Loucy (cell line): Measurements from ENCODE around the gene MAT2B.

Experiments used
- H2AFZ ChIP-seq: fragments of 200-600 bp; sonication (generic); 2 replicates; pipeline ENCODE4 v1.6.0; 2016; ENCODE audit warnings: antibody characterized with exemption, mild to moderate bottlenecking, low read length, moderate library complexity
- H3F3A ChIP-seq: fragments of 200-600 bp; 2 replicates; pipeline ENCODE4 v1.6.0; 2016; ENCODE audit warnings: antibody characterized with exemption, low read depth, mild to moderate bottlenecking
- H3K27me3 ChIP-seq: fragments of 200-600 bp; sonication (generic); 2 replicates; pipeline ENCODE4 v1.6.1; 2014; ENCODE audit warnings: low read length, mild to moderate bottlenecking; ENCODE audit not compliant: insufficient read depth, poor library complexity, severe bottlenecking
- H3K36me3 ChIP-seq: fragments of 200-600 bp; sonication (generic); 2 replicates; pipeline ENCODE4 v1.6.1; 2016; ENCODE audit warnings: low read length; ENCODE audit not compliant: insufficient read depth
- H3K4me1 ChIP-seq: fragments of 200-600 bp; sonication (generic); 2 replicates; pipeline ENCODE4 v1.5.1; 2014; ENCODE audit warnings: low read length, mild to moderate bottlenecking; ENCODE audit not compliant: insufficient read depth, poor library complexity, severe bottlenecking
- H3K4me2 ChIP-seq: fragments of 200-600 bp; sonication (generic); 2 replicates; pipeline ENCODE4 v1.6.0; 2014; ENCODE audit warnings: antibody characterized with exemption, low read length, low read depth, mild to moderate bottlenecking; ENCODE audit not compliant: poor library complexity, severe bottlenecking
- H3K4me3 ChIP-seq: fragments of 200-600 bp; sonication (generic); 2 replicates; pipeline ENCODE4 v1.5.1; 2014; ENCODE audit warnings: low read length, mild to moderate bottlenecking, mixed read lengths; ENCODE audit not compliant: poor library complexity, severe bottlenecking
- H3K79me2 ChIP-seq: fragments of 200-600 bp; sonication (generic); 2 replicates; pipeline ENCODE4 v1.6.1; 2014; ENCODE audit warnings: low read length; ENCODE audit not compliant: insufficient read depth
- H3K9ac ChIP-seq: fragments of 200-600 bp; sonication (generic); 2 replicates; pipeline ENCODE4 v1.6.0; 2014; ENCODE audit warnings: mild to moderate bottlenecking, low read depth, low read length, moderate library complexity; ENCODE audit not compliant: poor library complexity, severe bottlenecking
- H3K9me2 ChIP-seq: fragments of 200-600 bp; sonication (generic); replicated peaks from 2 replicates; pipeline ENCODE4 v1.6.1; 2016; ENCODE audit warnings: low read depth, low read length, mixed read lengths
- H3K9me3 ChIP-seq: fragments of 200-600 bp; sonication (generic); 2 replicates; pipeline ENCODE4 v1.6.1; 2014; ENCODE audit warnings: mild to moderate bottlenecking, antibody characterized with exemption, low read length, low read depth; ENCODE audit not compliant: insufficient read depth
- H4K20me1 ChIP-seq: fragments of 200-600 bp; sonication (generic); 2 replicates; pipeline ENCODE4 v1.6.0; 2014; ENCODE audit warnings: antibody characterized with exemption, low read length, mild to moderate bottlenecking; ENCODE audit not compliant: insufficient read depth, poor library complexity, severe bottlenecking
- EZH2phosphoT487 ChIP-seq: fragments of 200-600 bp; IDR thresholded peaks from 2 replicates; pipeline ENCODE4 v1.6.1; 2018; ENCODE audit warnings: antibody characterized with exemption, mild to moderate bottlenecking, moderate library complexity, borderline replicate concordance
- TF ChIP-seq, protein P1 (sequence below): fragments of 200-600 bp; sonication (generic); conservative IDR thresholded peaks from 2 replicates; pipeline ENCODE4 v1.5.1; 2014; ENCODE audit warnings: mild to moderate bottlenecking, antibody characterized with exemption, low read length

The MAT2B gene

GRCh38 chr5:163544041-163544440 lies 38.6 kb downstream of the MAT2B start:
- TF ChIP-seq, protein P1, sequence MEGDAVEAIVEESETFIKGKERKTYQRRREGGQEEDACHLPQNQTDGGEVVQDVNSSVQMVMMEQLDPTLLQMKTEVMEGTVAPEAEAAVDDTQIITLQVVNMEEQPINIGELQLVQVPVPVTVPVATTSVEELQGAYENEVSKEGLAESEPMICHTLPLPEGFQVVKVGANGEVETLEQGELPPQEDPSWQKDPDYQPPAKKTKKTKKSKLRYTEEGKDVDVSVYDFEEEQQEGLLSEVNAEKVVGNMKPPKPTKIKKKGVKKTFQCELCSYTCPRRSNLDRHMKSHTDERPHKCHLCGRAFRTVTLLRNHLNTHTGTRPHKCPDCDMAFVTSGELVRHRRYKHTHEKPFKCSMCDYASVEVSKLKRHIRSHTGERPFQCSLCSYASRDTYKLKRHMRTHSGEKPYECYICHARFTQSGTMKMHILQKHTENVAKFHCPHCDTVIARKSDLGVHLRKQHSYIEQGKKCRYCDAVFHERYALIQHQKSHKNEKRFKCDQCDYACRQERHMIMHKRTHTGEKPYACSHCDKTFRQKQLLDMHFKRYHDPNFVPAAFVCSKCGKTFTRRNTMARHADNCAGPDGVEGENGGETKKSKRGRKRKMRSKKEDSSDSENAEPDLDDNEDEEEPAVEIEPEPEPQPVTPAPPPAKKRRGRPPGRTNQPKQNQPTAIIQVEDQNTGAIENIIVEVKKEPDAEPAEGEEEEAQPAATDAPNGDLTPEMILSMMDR, result no peak
- H3K36me3 ChIP-seq, result no peaks in the 10 kb centered on the region
- no peaks in the 10 kb centered on the region for H3K27me3 ChIP-seq
- no peaks in the 10 kb centered on the region for H3K79me2 ChIP-seq
- no peak overlapping the region for H3K4me3 ChIP-seq
- no peak overlapping the region for H2AFZ ChIP-seq
- no peaks in the 10 kb centered on the region for H3F3A ChIP-seq
- H4K20me1 ChIP-seq, result no peaks in the 10 kb centered on the region
- H3K9me2 ChIP-seq, result no peaks in the 10 kb centered on the region
- H3K9me3 ChIP-seq, result no peaks in the 10 kb centered on the region
- no peak overlapping the region for H3K4me2 ChIP-seq
- no peak overlapping the region for H3K9ac ChIP-seq
- H3K4me1 ChIP-seq, result peaks cover 3% of the 10 kb centered on the region

DNA sequence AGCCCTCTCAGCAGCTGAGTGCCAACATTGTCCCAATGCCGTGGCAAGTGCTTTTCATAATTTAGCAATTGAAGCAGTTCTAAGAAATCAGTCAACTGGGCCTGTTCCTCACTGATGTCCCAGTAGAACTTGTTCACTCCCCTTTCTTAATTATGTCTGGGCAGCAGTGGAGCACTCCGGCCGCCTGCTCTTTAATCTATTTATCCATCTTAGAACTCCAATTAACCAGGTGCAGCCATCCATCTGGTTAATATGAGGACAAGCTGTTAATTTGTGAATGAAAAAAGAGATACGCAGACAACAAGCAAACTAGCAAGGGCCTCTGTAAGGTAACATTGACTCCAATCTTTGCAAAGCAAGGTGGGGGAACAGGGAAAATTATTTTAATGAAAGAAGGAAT lies 39.4 kb downstream of the MAT2B start:
- no peak overlapping the region for H2AFZ ChIP-seq
- no peaks in the 10 kb centered on the region for H3K79me2 ChIP-seq
- H3K4me2 ChIP-seq, result no peak overlapping the region
- H3K4me1 ChIP-seq, result peaks cover 3% of the 10 kb centered on the region
- no peak overlapping the region for H3K9ac ChIP-seq
- H3F3A ChIP-seq, result no peaks in the 10 kb centered on the region
- H3K4me3 ChIP-seq, result no peak overlapping the region
- no peak for TF ChIP-seq EZH2phosphoT487
- TF ChIP-seq, protein P1, result no peak
- H3K36me3 ChIP-seq, result no peaks in the 10 kb centered on the region
- H3K27me3 ChIP-seq, result no peaks in the 10 kb centered on the region
- no peaks in the 10 kb centered on the region for H3K9me3 ChIP-seq
- no peaks in the 10 kb centered on the region for H3K9me2 ChIP-seq
- H4K20me1 ChIP-seq, result no peaks in the 10 kb centered on the region

DNA sequence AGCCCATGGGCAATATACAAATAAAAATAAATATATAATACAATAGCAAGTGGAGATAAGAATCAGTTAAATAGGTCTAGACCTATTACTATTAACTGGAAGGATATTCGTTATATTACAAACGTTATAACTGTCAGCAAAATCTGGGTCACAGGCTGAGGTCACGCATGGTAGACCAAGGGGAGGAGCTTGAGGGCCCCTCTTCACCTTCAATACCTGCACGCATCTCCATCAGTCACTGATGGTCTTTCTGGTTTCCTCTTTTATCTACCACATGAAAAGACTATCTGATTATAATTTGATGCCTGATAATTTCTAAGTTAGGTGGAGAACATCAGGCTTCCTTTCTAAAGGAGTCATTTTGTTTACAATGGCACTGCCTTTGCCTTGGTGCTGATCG lies 43.2 kb downstream of the MAT2B start:
- Histone ChIP-seq H3K4me2 (peak overlapping the region; percentile 42), H3K36me3 (no peaks in the 10 kb centered on the region), H3K4me1 (peaks cover 3% of the 10 kb centered on the region), H3K4me3 (peak overlapping the region; percentile 29), H3K9me2 (no peaks in the 10 kb centered on the region), H3K27me3 (no peaks in the 10 kb centered on the region), H3K9ac (no peak overlapping the region), H4K20me1 (no peaks in the 10 kb centered on the region), H2AFZ (no peak overlapping the region), H3K9me3 (no peaks in the 10 kb centered on the region), H3F3A (no peaks in the 10 kb centered on the region), H3K79me2 (no peaks in the 10 kb centered on the region)
- no peak for TF ChIP-seq EZH2phosphoT487
- TF ChIP-seq, protein P1, result no peak
